HepG2 (cell line): ENCODE measurements around the gene MSI2. TPM values are rescaled to one million over a fixed set of nuclear protein-coding genes. Genes with fewer than 3 reads are reported as not detected.

Experiments used
- ATAC-seq: fragments of 200-7000 bp; cut with Tn5 transposase; 3 replicates; pipeline ENCODE4 v1.9.1; 2020; ENCODE audit warnings: mild to moderate bottlenecking, moderate library complexity
- BruUV-seq: library from RNA; stranded (reverse); fragments of 400-500 nt; replicated peaks from 2 replicates; lab custom pipeline; 2021; lab: Mats Ljungman, UMichigan
- CTCF ChIA-PET: fragments of 300-600 bp; formaldehyde crosslinking; extraction: SDS; loops from one replicate; lab custom pipeline; 2021; ENCODE audit warnings: low total read pairs, inconsistent platforms, low intra/inter-chr PET ratio; lab: Yijun Ruan, JAX
- POLR2A ChIA-PET: fragments of 350-600 bp; sonication (Branson Sonifier 250); formaldehyde crosslinking; loops from one replicate; lab custom pipeline; 2020; ENCODE audit warnings: antibody characterized with exemption, inconsistent platforms; lab: Yijun Ruan, JAX
- DNase-seq: peaks from one replicate; pipeline ENCODE4 v3.0.0-alpha.2; 2015; ENCODE audit warnings: low spot score
- FAIRE-seq: peaks from 3 replicates; lab custom pipeline; 2011; peaks lifted over from hg19 to GRCh38; lab: Jason Lieb, UNC
- H2AFZ ChIP-seq: one replicate; pipeline ENCODE4 v1.6.1; 2011; ENCODE audit warnings: low read length, inconsistent platforms
- H3K27ac ChIP-seq: fragments of 300-600 bp; 3 replicates; pipeline ENCODE4 v1.8.0; 2011; ENCODE audit warnings: mixed run types, mild to moderate bottlenecking, mixed read lengths, low read length, inconsistent platforms; ENCODE audit not compliant: insufficient read depth; ENCODE audit errors: extremely low read length
- H3K27me3 ChIP-seq, 2 experiments: fragments of 200-600 bp in 1 of 2; 2 replicates in 1 of 2; 3 replicates in 1 of 2; pipeline versions ENCODE4 v1.6.0 to v1.8.0; 2011; ENCODE audit warnings: low read length in 2 of 2, mild to moderate bottlenecking in 2 of 2, moderate library complexity in 2 of 2, inconsistent platforms in 1 of 2; ENCODE audit not compliant: insufficient read depth in 2 of 2, control insufficient read depth in 1 of 2
- H3K36me3 ChIP-seq, 2 experiments: fragments of 200-600 bp in 1 of 2; replicated peaks in 1 of 2; 2 replicates in 1 of 2; 3 replicates in 1 of 2; pipeline versions ENCODE4 v1.5.1 to v1.8.0; 2011; ENCODE audit warnings: low read length in 2 of 2, inconsistent platforms in 1 of 2; ENCODE audit not compliant: insufficient read depth in 2 of 2, control insufficient read depth in 1 of 2
- H3K4me1 ChIP-seq: 2 replicates; pipeline ENCODE4 v1.5.1; 2012; ENCODE audit warnings: low read length, inconsistent platforms; ENCODE audit not compliant: insufficient read depth
- H3K4me2 ChIP-seq: 2 replicates; pipeline ENCODE4 v1.6.0; 2011; ENCODE audit warnings: low read depth, low read length, inconsistent platforms
- H3K4me3 ChIP-seq, 3 experiments: fragments of 200-600 bp in 1 of 3; sonication (generic), shearing (Covaris generic) in 1 of 3; replicated peaks in 1 of 3; 2 replicates each; pipeline ENCODE4 v1.5.1; 2011 to 2016; ENCODE audit warnings: low read length in 3 of 3, inconsistent platforms in 2 of 3, low read depth in 2 of 3, mild to moderate bottlenecking in 2 of 3, control low read depth in 1 of 3, mixed read lengths in 1 of 3; ENCODE audit not compliant: insufficient read depth in 1 of 3
- H3K79me2 ChIP-seq: one replicate; pipeline ENCODE4 v1.6.1; 2011; ENCODE audit warnings: low read length, inconsistent platforms; ENCODE audit not compliant: insufficient read depth
- H3K9ac ChIP-seq: 2 replicates; pipeline ENCODE4 v1.6.0; 2011; ENCODE audit warnings: mild to moderate bottlenecking, low read depth, low read length, inconsistent platforms; ENCODE audit not compliant: insufficient read depth
- H3K9me3 ChIP-seq: 2 replicates; pipeline ENCODE4 v1.5.1; 2012; ENCODE audit warnings: mild to moderate bottlenecking, low read length
- H4K20me1 ChIP-seq: 2 replicates; pipeline ENCODE4 v1.6.0; 2011; ENCODE audit warnings: inconsistent platforms, mild to moderate bottlenecking, low read length, moderate library complexity; ENCODE audit not compliant: insufficient read depth
- ARNTL ChIP-seq: sonication (generic); formaldehyde crosslinking; IDR thresholded peaks from 2 replicates; pipeline ENCODE4 v1.4.0; 2020; ENCODE audit warnings: mild to moderate bottlenecking, missing genetic modification reagents
- ATM ChIP-seq: fragments of 450-650 bp; IDR thresholded peaks from 2 replicates; pipeline ENCODE4 v1.7.1; 2017; ENCODE audit warnings: mild to moderate bottlenecking, borderline replicate concordance
- CHCHD3 ChIP-seq: sonication (generic); formaldehyde crosslinking; IDR thresholded peaks from 2 replicates; pipeline ENCODE4 v1.8.0; 2022; ENCODE audit warnings: mild to moderate bottlenecking, missing genetic modification reagents, moderate library complexity
- E2F1 ChIP-seq: sonication (generic); formaldehyde crosslinking; IDR thresholded peaks from 2 replicates; pipeline ENCODE4 v1.5.0; 2020; ENCODE audit warnings: missing genetic modification reagents
- IKZF5 ChIP-seq: IDR thresholded peaks from 2 replicates; pipeline ENCODE4 v1.6.1; 2018; ENCODE audit warnings: missing genetic modification reagents, mild to moderate bottlenecking, missing compliant biosample characterization
- KLF15 ChIP-seq: sonication (generic); formaldehyde crosslinking; IDR thresholded peaks from 2 replicates; pipeline ENCODE4 v1.8.1; 2023; ENCODE audit warnings: borderline replicate concordance, mild to moderate bottlenecking, inconsistent platforms, missing genetic modification reagents, mixed read lengths
- THAP9 ChIP-seq: sonication (generic); formaldehyde crosslinking; IDR thresholded peaks from 2 replicates; pipeline ENCODE4; 2020; ENCODE audit warnings: missing genetic modification reagents, mild to moderate bottlenecking, borderline replicate concordance
- ZBTB25 ChIP-seq: IDR thresholded peaks from 2 replicates; pipeline ENCODE4 v1.6.1; 2018; ENCODE audit warnings: missing genetic modification reagents
- ZBTB3 ChIP-seq: sonication (generic); formaldehyde crosslinking; IDR thresholded peaks from 2 replicates; pipeline ENCODE4 v1.4.0; 2020; ENCODE audit warnings: low read depth, mild to moderate bottlenecking, moderate library complexity, missing genetic modification reagents, borderline replicate concordance
- ZNF343 ChIP-seq: sonication (generic); formaldehyde crosslinking; IDR thresholded peaks from 2 replicates; pipeline ENCODE4 v1.4.0; 2020; ENCODE audit warnings: mild to moderate bottlenecking, missing genetic modification reagents
- ZNF629 ChIP-seq: sonication (generic); formaldehyde crosslinking; conservative IDR thresholded peaks from 2 replicates; pipeline ENCODE4 v1.5.0; 2020; ENCODE audit warnings: missing genetic modification reagents
- WGBS: methylation state at CpG from one replicate; pipeline ENCODE4 v1.1.6; 2017; ENCODE audit warnings: low lambda C conversion rate; 5-methylcytosine and 5-hydroxymethylcytosine counted together
- in situ Hi-C: cut with HindIII; loops from 2 replicates; pipeline ENCODE4 v1.10.0; 2017; ENCODE audit warnings: low pct_unique_long_range_greater_than_20kb; ENCODE audit not compliant: extremely low pct_ligation_motif_present
- intact Hi-C: fragments of 100-400 bp; cut with micrococcal nuclease; formaldehyde crosslinking; loops from one replicate; pipeline ENCODE4 v1.10.0; 2022; ENCODE audit not compliant: unreplicated experiment
- polyA plus RNA-seq, 8 experiments: library from polyadenylated mRNA; depleted of rRNA in 3 of 8; stranded (reverse) in 7 of 8; unstranded in 1 of 8; fragments of >200 nt; fragmentation: Illumina TruSeq in 4 of 8; extraction: Trizol in 4 of 8; gene quantifications; 2 replicates each; pipeline versions ENCODE4 v1.2.1 to v1.2.3, GENCODE V29; 2011 to 2016; ENCODE audit warnings: low read depth in 4 of 8, missing spikeins in 1 of 8, mixed read lengths in 1 of 8; ENCODE audit not compliant: insufficient read depth in 1 of 8
- total RNA-seq, 5 experiments: library from RNA; depleted of rRNA; stranded (reverse); fragments of >200 nt; fragmentation: Illumina TruSeq; extraction: Trizol; gene quantifications; 2 replicates each; pipeline ENCODE4 v1.2.3, GENCODE V29; 2016; ENCODE audit warnings: low read depth in 1 of 5

Gene MSI2
- total and polyA plus RNA-seq, 2 of the 13 experiments (the other 11 are each of a cell fraction or from before 2014, with no cell fraction given): 77.5 to 78.4 TPM

- 37% methylated on average over 8 of the region's 8 CpGs for WGBS
- ChIA-PET POLR2A (interaction anchor here (0.6 to 5.9 kb wide), 32 partner anchors 10 to 332 kb away, joined by 3 to 70 read pairs (median 6); partner anchors contain the start of gene MRPS23), CTCF (no interaction called here)
- Histone ChIP-seq H3K79me2 (peaks cover 30% of the 10 kb centered on the region), H2AFZ (no peak overlapping the region), H3K36me3 (peaks cover 1 to 4% of the 10 kb centered on the region in 2 experiments; a peak in 1 of 5 replicates), H4K20me1 (no peaks in the 10 kb centered on the region), H3K27me3 (no peaks in the 10 kb centered on the region; a peak in 1 of 5 replicates), H3K27ac (peak overlapping the region; percentile 95), H3K4me2 (peak overlapping the region; percentile 81), H3K4me3 (peak overlapping the region in 1 of 3 experiments; percentile 55; a peak in 2 of 6 replicates), H3K9ac (peak overlapping the region; percentile 72), H3K4me1 (peaks cover 86% of the 10 kb centered on the region), H3K9me3 (no peaks in the 10 kb centered on the region)
- FAIRE-seq (peak; percentile 83), ATAC-seq (peak; percentile 73), DNase-seq (peak; percentile 97)
- BruUV-seq: no TSS peak
- intact Hi-C loops (loop anchor here (1.0 to 5.0 kb wide), 5 partner anchors 11 to 59 kb away; no protein-coding TSS in a partner anchor), in situ Hi-C loops (no loop called here)
- TF ChIP-seq E2F1 (CRISPR knock-in tag) (no peak), ZNF629 (CRISPR knock-in tag) (peak; percentile 49), THAP9 (CRISPR knock-in tag) (peak; percentile 60; the same call in 1 of the 2 replicates), ZBTB25 (CRISPR knock-in tag) (peak; percentile 92; the same call in 1 of the 2 replicates), ARNTL (CRISPR knock-in tag) (peak; percentile 94), IKZF5 (peak; percentile 93), ZBTB3 (CRISPR knock-in tag) (0 out of 2 replicates have a peak, but pooled peaks have one; percentile 27), ZNF343 (CRISPR knock-in tag) (0 out of 2 replicates have a peak, but pooled peaks have one; percentile 39), CHCHD3 (no peak), ATM (no peak), KLF15 (CRISPR knock-in tag) (no peak)
These were observed 261.5 kb downstream of the MSI2 start for GRCh38 chr17:57517632-57518456.
